Left lung (tissue), 10 donors: ENCODE results near the gene JAK2. TPM values are rescaled to one million over a fixed set of nuclear protein-coding genes. Genes with fewer than 3 reads are reported as not detected.

ENCODE experiments used
- ATAC-seq: fragments of 200-7000 bp; cut with Tn5 transposase; one replicate; pipeline ENCODE4 v1.9.1; 2020; ENCODE audit warnings: moderate library complexity
- DNase-seq, 4 donors: peaks; one replicate each; pipeline ENCODE4 v3.0.0-alpha.2; 2013 to 2020
- H3K27ac ChIP-seq, 2 donors: fragments of 200-600 bp; sonication (generic) in 1 of 2; one replicate each; pipeline versions ENCODE4 v1.5.0 to v1.8.0; 2020 to 2021
- H3K27me3 ChIP-seq, 2 donors: fragments of 200-600 bp; sonication (generic) in 1 of 2; one replicate each; pipeline versions ENCODE4 v1.5.0 to v1.8.0; 2020 to 2021
- H3K36me3 ChIP-seq, 2 donors: fragments of 200-600 bp; sonication (generic) in 1 of 2; one replicate each; pipeline versions ENCODE4 v1.5.0 to v1.8.0; 2020 to 2021
- H3K4me1 ChIP-seq, 2 donors: fragments of 200-600 bp; one replicate each; pipeline ENCODE4 v1.8.0; 2021
- H3K4me3 ChIP-seq, 2 donors: fragments of 200-600 bp; sonication (generic) in 1 of 2; one replicate each; pipeline versions ENCODE4 v1.5.0 to v1.8.0; 2020 to 2021; ENCODE audit warnings: mild to moderate bottlenecking in 1 of 2
- H3K9me3 ChIP-seq, 2 donors: fragments of 200-600 bp; sonication (generic) in 1 of 2; one replicate each; pipeline versions ENCODE4 v1.5.0 to v1.8.0; 2020 to 2021
- CTCF ChIP-seq, 2 donors: fragments of 200-600 bp; sonication (generic) in 1 of 2; IDR thresholded peaks; one replicate each; pipeline versions ENCODE4 v1.5.0 to v1.8.0; 2021; ENCODE audit warnings: antibody characterized with exemption in 2 of 2
- intact Hi-C, 2 donors: fragments of 100-400 bp; cut with DNase I; formaldehyde crosslinking; loops; one replicate each; pipeline versions ENCODE4 v1.11.2 to v1.14.2; 2022
- polyA plus RNA-seq, 6 donors: library from polyadenylated mRNA; unstranded; fragments of 120-200 nt; gene quantifications; one replicate each; pipeline ENCODE4 v1.2.1, GENCODE V29; 2013; ENCODE audit not compliant: insufficient read length in 6 of 6
- total RNA-seq, 2 donors: library from RNA; stranded (reverse); fragmentation: NEBNext Ultra II Directional; extraction: Animal tissue kit (Norgen Biotek cat#: 25700); gene quantifications; one replicate each; pipeline ENCODE4 v1.2.1, GENCODE V29; 2021
- donor health status: DM: no; HTN: yes; CAD: no.
- donor health status: DM: no; HTN: no; CAD: no.

Gene JAK2
- total and polyA plus RNA-seq, 8 donors, result 13.6 to 27.3 (median 15.3) TPM

- no peak for DNase-seq
- ATAC-seq, result no peak
- no peaks in the 10 kb centered on the region for H3K36me3 ChIP-seq
- intact Hi-C loops, result no loop called here
- H3K9me3 ChIP-seq, result no peaks in the 10 kb centered on the region
- peaks cover 7 to 17% of the 10 kb centered on the region in 2 donors for H3K4me1 ChIP-seq
- H3K27ac ChIP-seq, result no peak overlapping the region
- H3K4me3 ChIP-seq, result no peak overlapping the region
- TF ChIP-seq CTCF (IDR thresholded peaks at IDR 0.05), result no peak
- no peaks in the 10 kb centered on the region for H3K27me3 ChIP-seq
Measured at GRCh38 chr9:4979239-4979638, 5.8 kb upstream of the JAK2 start.

- Histone ChIP-seq H3K36me3 (no peaks in the 10 kb centered on the region), H3K4me1 (peaks cover 7 to 17% of the 10 kb centered on the region in 2 donors), H3K27me3 (no peaks in the 10 kb centered on the region), H3K27ac (no peak overlapping the region), H3K9me3 (no peaks in the 10 kb centered on the region), H3K4me3 (no peak overlapping the region)
- DNase-seq (no peak), ATAC-seq (no peak)
- no peak for TF ChIP-seq CTCF (IDR thresholded peaks at IDR 0.05)
- intact Hi-C loops, result no loop called here
Measured at GRCh38 chr9:4980086-4980727, 4.9 kb upstream of the JAK2 start.

GRCh38 chr9:4982721-4983482 lies 2.2 kb upstream of the JAK2 start:
- DNase-seq (no peak), ATAC-seq (no peak)
- no peaks in the 10 kb centered on the region for H3K27me3 ChIP-seq
- no peak overlapping the region for H3K4me3 ChIP-seq
- peak overlapping the region in 1 of 2 donors; percentile 100 for H3K27ac ChIP-seq
- intact Hi-C loops, result no loop called here
- no peak for TF ChIP-seq CTCF (IDR thresholded peaks at IDR 0.05)
- H3K9me3 ChIP-seq, result no peaks in the 10 kb centered on the region
- H3K36me3 ChIP-seq, result no peaks in the 10 kb centered on the region
- peaks cover 17 to 34% of the 10 kb centered on the region in 2 donors for H3K4me1 ChIP-seq

GRCh38 chr9:4983601-4984165 lies 1.4 kb upstream of the JAK2 start:
- Histone ChIP-seq H3K27ac (peak overlapping the region; percentile 98 to 100), H3K4me1 (peaks cover 20 to 42% of the 10 kb centered on the region in 2 donors), H3K36me3 (no peaks in the 10 kb centered on the region), H3K4me3 (peak overlapping the region; percentile 81 to 94), H3K27me3 (no peaks in the 10 kb centered on the region), H3K9me3 (no peaks in the 10 kb centered on the region)
- TF ChIP-seq CTCF (IDR thresholded peaks at IDR 0.05), result no peak
- ATAC-seq (no peak), DNase-seq (no peak)
- intact Hi-C loops, result no loop called here

- H3K36me3 ChIP-seq, result no peaks in the 10 kb centered on the region
- H3K4me1 ChIP-seq, result peaks cover 20 to 47% of the 10 kb centered on the region in 2 donors
- H3K9me3 ChIP-seq, result no peaks in the 10 kb centered on the region
- ATAC-seq (peak; percentile 17), DNase-seq (no peak)
- peak overlapping the region; percentile 98 to 100 for H3K27ac ChIP-seq
- no peaks in the 10 kb centered on the region for H3K27me3 ChIP-seq
- no peak for TF ChIP-seq CTCF (IDR thresholded peaks at IDR 0.05)
- H3K4me3 ChIP-seq, result peak overlapping the region; percentile 81 to 94
- intact Hi-C loops, result no loop called here
Measured at GRCh38 chr9:4984171-4984620, 876 bp upstream of the JAK2 start.
